H9 (cell line): Measurements from ENCODE around the gene SMIM22. TPM values are rescaled to one million over a fixed set of nuclear protein-coding genes. Genes with fewer than 3 reads are reported as not detected.

Experiments
- DNase-seq: peaks from one replicate; pipeline ENCODE4 v3.0.0-alpha.2; 2017
- H2AFZ ChIP-seq: one replicate; pipeline ENCODE4 v1.6.1; 2013; ENCODE audit warnings: mild to moderate bottlenecking, low read length, control low read depth, moderate library complexity
- H2AK5ac ChIP-seq: 2 replicates; pipeline ENCODE4 v1.6.1; 2013; ENCODE audit warnings: low read length, control low read depth, mixed read lengths; ENCODE audit not compliant: insufficient read length
- H2BK120ac ChIP-seq: one replicate; pipeline ENCODE4 v1.6.1; 2013; ENCODE audit warnings: low read depth, mild to moderate bottlenecking, low read length, control low read depth, inconsistent platforms; ENCODE audit not compliant: poor library complexity, severe bottlenecking
- H2BK12ac ChIP-seq: 2 replicates; pipeline ENCODE4 v1.6.1; 2013; ENCODE audit warnings: low read length, control low read depth, mixed read lengths, low read depth; ENCODE audit not compliant: insufficient read length
- H2BK15ac ChIP-seq: 2 replicates; pipeline ENCODE4 v1.6.1; 2013; ENCODE audit warnings: low read depth, low read length, control low read depth
- H2BK20ac ChIP-seq: one replicate; pipeline ENCODE4 v1.6.1; 2013; ENCODE audit warnings: low read depth, mild to moderate bottlenecking, low read length, control low read depth, inconsistent platforms; ENCODE audit not compliant: poor library complexity, severe bottlenecking
- H2BK5ac ChIP-seq: 2 replicates; pipeline ENCODE4 v1.6.1; 2013; ENCODE audit warnings: low read length, control low read depth, mixed read lengths; ENCODE audit not compliant: insufficient read length
- H3K14ac ChIP-seq: 2 replicates; pipeline ENCODE4 v1.6.1; 2013; ENCODE audit warnings: low read length, control low read depth; ENCODE audit not compliant: insufficient read depth
- H3K18ac ChIP-seq: 2 replicates; pipeline ENCODE4 v1.6.1; 2013; ENCODE audit warnings: low read depth, mild to moderate bottlenecking, mixed read lengths, low read length, control low read depth; ENCODE audit not compliant: insufficient read length
- H3K23ac ChIP-seq: 2 replicates; pipeline ENCODE4 v1.6.1; 2013; ENCODE audit warnings: low read length, control low read depth, mixed read lengths, low read depth; ENCODE audit not compliant: insufficient read length
- H3K23me2 ChIP-seq: 2 replicates; pipeline ENCODE4 v1.6.1; 2013; ENCODE audit warnings: low read depth, mild to moderate bottlenecking, mixed read lengths, low read length, control low read depth; ENCODE audit not compliant: insufficient read length, poor library complexity, severe bottlenecking
- H3K27ac ChIP-seq: 2 replicates; pipeline ENCODE4 v1.5.1; 2013; ENCODE audit warnings: low read length, control low read depth, mixed read lengths, low read depth; ENCODE audit not compliant: insufficient read length
- H3K27me3 ChIP-seq: 2 replicates; pipeline ENCODE4 v1.6.1; 2013; ENCODE audit warnings: low read length, control low read depth, inconsistent platforms; ENCODE audit not compliant: insufficient read depth
- H3K4ac ChIP-seq: 2 replicates; pipeline ENCODE4 v1.6.1; 2013; ENCODE audit warnings: low read depth, mild to moderate bottlenecking, control low read depth, inconsistent platforms, low read length, moderate library complexity
- H3K4me1 ChIP-seq: 2 replicates; pipeline ENCODE4 v1.6.1; 2013; ENCODE audit warnings: low read length, control low read depth, inconsistent platforms; ENCODE audit not compliant: insufficient read depth
- H3K4me2 ChIP-seq: 2 replicates; pipeline ENCODE4 v1.6.1; 2013; ENCODE audit warnings: low read length, control low read depth, mixed read lengths; ENCODE audit not compliant: insufficient read length, insufficient read depth
- H3K56ac ChIP-seq: 2 replicates; pipeline ENCODE4 v1.6.1; 2013; ENCODE audit warnings: low read depth, mild to moderate bottlenecking, mixed read lengths, low read length, control low read depth; ENCODE audit not compliant: insufficient read length
- H3K79me1 ChIP-seq: 2 replicates; pipeline ENCODE4 v1.6.1; 2013; ENCODE audit warnings: low read depth, mild to moderate bottlenecking, moderate library complexity, low read length, control low read depth, inconsistent platforms; ENCODE audit not compliant: insufficient read depth, poor library complexity, severe bottlenecking
- H3K79me2 ChIP-seq: 2 replicates; pipeline ENCODE4 v1.6.1; 2013; ENCODE audit warnings: low read length, control low read depth, inconsistent platforms; ENCODE audit not compliant: insufficient read depth
- H3K9ac ChIP-seq: 2 replicates; pipeline ENCODE4 v1.6.1; 2013; ENCODE audit warnings: low read length, control low read depth, mixed read lengths; ENCODE audit not compliant: insufficient read length; ENCODE audit errors: extremely low read depth
- H3K9me3 ChIP-seq: one replicate; pipeline ENCODE4 v1.6.1; 2013; ENCODE audit warnings: low read depth, low read length, inconsistent platforms; ENCODE audit not compliant: control insufficient read depth
- H3T11ph ChIP-seq: one replicate; pipeline ENCODE4 v1.6.1; 2013; ENCODE audit warnings: mild to moderate bottlenecking, low read length, control low read depth, inconsistent platforms
- H4K20me1 ChIP-seq: one replicate; pipeline ENCODE4 v1.6.1; 2013; ENCODE audit not compliant: control insufficient read depth, insufficient read length, insufficient read depth
- H4K5ac ChIP-seq: 2 replicates; pipeline ENCODE4 v1.6.1; 2013; ENCODE audit warnings: low read depth, mild to moderate bottlenecking, mixed read lengths, low read length, control low read depth; ENCODE audit not compliant: insufficient read length
- H4K8ac ChIP-seq: replicated peaks from 2 replicates; pipeline ENCODE4 v1.6.1; 2013; ENCODE audit warnings: low read length, control low read depth, mixed read lengths, low read depth; ENCODE audit not compliant: insufficient read length
- H4K91ac ChIP-seq: 2 replicates; pipeline ENCODE4 v1.6.1; 2013; ENCODE audit warnings: low read depth, mild to moderate bottlenecking, moderate library complexity, mixed read lengths, low read length, control low read depth; ENCODE audit not compliant: insufficient read length
- H3K27ac Mint-ChIP-seq, 3 experiments: 2 replicates in 2 of 3; 3 replicates in 1 of 3; pipeline ENCODE4 v1.8.0; 2020 to 2021; ENCODE audit warnings: mixed read lengths in 3 of 3, mild to moderate bottlenecking in 1 of 3, moderate library complexity in 1 of 3
- H3K27me3 Mint-ChIP-seq: 2 replicates; pipeline ENCODE4 v1.8.0; 2021; ENCODE audit warnings: low read depth, mild to moderate bottlenecking, moderate library complexity, mixed read lengths
- H3K36me3 Mint-ChIP-seq, 3 experiments: 2 replicates in 2 of 3; 3 replicates in 1 of 3; pipeline ENCODE4 v1.8.0; 2020 to 2021; ENCODE audit warnings: low read depth in 3 of 3, mixed read lengths in 3 of 3; ENCODE audit not compliant: insufficient read depth in 1 of 3
- H3K4me1 Mint-ChIP-seq, 2 experiments: 2 replicates each; pipeline ENCODE4 v1.8.0; 2020; ENCODE audit warnings: mixed read lengths in 2 of 2
- H3K4me3 Mint-ChIP-seq, 2 experiments: 2 replicates in 1 of 2; 3 replicates in 1 of 2; pipeline ENCODE4 v1.8.0; 2020 to 2021; ENCODE audit warnings: mild to moderate bottlenecking in 2 of 2, mixed read lengths in 2 of 2, moderate library complexity in 1 of 2
- H3K9me3 Mint-ChIP-seq, 2 experiments: 2 replicates in 1 of 2; 3 replicates in 1 of 2; pipeline ENCODE4 v1.8.0; 2020; ENCODE audit warnings: mild to moderate bottlenecking in 2 of 2, mixed read lengths in 2 of 2, moderate library complexity in 1 of 2
- WGBS: extraction: QIAGEN DNeasy Blood & Tissue Kit; methylation state at CpG from one replicate; pipeline ENCODE4 v1.1.7; 2013; ENCODE audit warnings: missing lambda C conversion rate, low lambda C conversion rate, mixed read lengths; ENCODE audit not compliant: insufficient read length; ENCODE audit errors: extremely low coverage; 5-methylcytosine and 5-hydroxymethylcytosine counted together
- long read RNA-seq: library from polyadenylated mRNA; unstranded; transcript quantifications from one replicate; pipeline ENCODE4 v2.0.0, GENCODE V29; 2020
- total RNA-seq: library from RNA; stranded (reverse); gene quantifications from 2 replicates; pipeline ENCODE4 v1.2.1, GENCODE V29; 2021
- TF ChIP-seq, protein P1 (sequence below): fragments of 200-600 bp; sonication (generic); conservative IDR thresholded peaks from 3 replicates; pipeline ENCODE4 v1.8.0; 2021; ENCODE audit warnings: antibody characterized with exemption, mild to moderate bottlenecking

SMIM22 gene, protein sequence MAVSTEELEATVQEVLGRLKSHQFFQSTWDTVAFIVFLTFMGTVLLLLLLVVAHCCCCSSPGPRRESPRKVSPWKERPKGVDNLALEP
- not detected in 2 replicates for total RNA-seq
- long read RNA-seq, result 0 reads

DNA sequence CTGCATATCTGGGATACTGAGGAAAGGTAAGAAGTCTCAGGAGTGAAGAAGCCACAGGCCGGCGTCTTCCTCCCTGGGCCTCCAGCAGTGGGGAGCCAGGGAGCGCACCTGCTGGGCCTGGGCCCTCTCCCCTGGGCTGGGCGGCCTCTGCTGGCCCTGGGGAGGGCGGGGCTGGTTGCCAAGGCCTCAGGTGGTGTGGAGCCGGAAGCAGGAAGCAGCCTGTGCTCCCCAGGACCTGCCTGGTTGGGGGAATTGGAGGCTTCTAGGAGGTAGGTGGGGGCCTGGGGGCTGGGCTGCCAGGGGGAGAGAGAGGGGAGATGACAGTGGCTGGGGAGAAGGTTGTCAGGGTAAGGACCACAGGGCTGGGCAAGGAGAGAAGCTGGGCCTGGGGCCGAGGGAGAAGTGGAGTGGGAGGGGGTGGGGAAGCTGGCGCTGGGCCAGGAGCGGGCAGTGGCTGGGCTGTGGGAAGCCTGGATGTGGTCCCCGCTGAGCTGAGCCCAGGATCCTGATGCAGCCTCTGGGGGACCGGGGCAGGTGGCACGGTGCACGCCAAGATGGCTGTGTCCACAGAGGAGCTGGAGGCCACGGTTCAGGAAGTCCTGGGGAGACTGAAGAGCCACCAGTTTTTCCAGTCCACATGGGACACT is at the start of gene SMIM22:
Gene SMIM22 (plus strand): TSS at position 189 of the 647 bp plus-strand sequence. CDS start 366 bp downstream, at position 555.
- no peak within 1 kb of the TSS for H3T11ph ChIP-seq
- no peak within 1 kb of the TSS for H3K23ac ChIP-seq
- H2BK15ac ChIP-seq, result no peak within 1 kb of the TSS
- H3K9ac ChIP-seq, result no peak within 1 kb of the TSS
- no peak within 1 kb of the TSS for H3K18ac ChIP-seq
- H2AK5ac ChIP-seq, result no peak within 1 kb of the TSS
- no peak within 1 kb of the TSS; the same call in 1 of the 2 replicates for H3K14ac ChIP-seq
- Mint-ChIP-seq H3K4me1 (peaks cover 0 to under 1% of the 10 kb centered on the region in 2 experiments; a peak in 2 of 4 replicates), H3K27me3 (no peaks in the 10 kb centered on the region; the same call in 1 of the 2 replicates), H3K27ac (no peak within 1 kb of the TSS; a peak in 1 of 7 replicates), H3K9me3 (no peaks in the 10 kb centered on the region), H3K36me3 (peaks cover 1 to 19% (median 12%) of the 10 kb centered on the region in 3 experiments), H3K4me3 (no peak within 1 kb of the TSS)
- H3K79me2 ChIP-seq, result no peaks in the 10 kb centered on the region
- no CpG with 5 or more reads among the region's 14 CpGs for WGBS
- DNase-seq, result no peak
- no peak within 1 kb of the TSS for H2BK5ac ChIP-seq
- H2BK120ac ChIP-seq, result no peak within 1 kb of the TSS
- TF ChIP-seq, protein P1, sequence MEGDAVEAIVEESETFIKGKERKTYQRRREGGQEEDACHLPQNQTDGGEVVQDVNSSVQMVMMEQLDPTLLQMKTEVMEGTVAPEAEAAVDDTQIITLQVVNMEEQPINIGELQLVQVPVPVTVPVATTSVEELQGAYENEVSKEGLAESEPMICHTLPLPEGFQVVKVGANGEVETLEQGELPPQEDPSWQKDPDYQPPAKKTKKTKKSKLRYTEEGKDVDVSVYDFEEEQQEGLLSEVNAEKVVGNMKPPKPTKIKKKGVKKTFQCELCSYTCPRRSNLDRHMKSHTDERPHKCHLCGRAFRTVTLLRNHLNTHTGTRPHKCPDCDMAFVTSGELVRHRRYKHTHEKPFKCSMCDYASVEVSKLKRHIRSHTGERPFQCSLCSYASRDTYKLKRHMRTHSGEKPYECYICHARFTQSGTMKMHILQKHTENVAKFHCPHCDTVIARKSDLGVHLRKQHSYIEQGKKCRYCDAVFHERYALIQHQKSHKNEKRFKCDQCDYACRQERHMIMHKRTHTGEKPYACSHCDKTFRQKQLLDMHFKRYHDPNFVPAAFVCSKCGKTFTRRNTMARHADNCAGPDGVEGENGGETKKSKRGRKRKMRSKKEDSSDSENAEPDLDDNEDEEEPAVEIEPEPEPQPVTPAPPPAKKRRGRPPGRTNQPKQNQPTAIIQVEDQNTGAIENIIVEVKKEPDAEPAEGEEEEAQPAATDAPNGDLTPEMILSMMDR, result no peak
- no peaks in the 10 kb centered on the region for H3K9me3 ChIP-seq
- no peak within 1 kb of the TSS for H2AFZ ChIP-seq
- no peak within 1 kb of the TSS for H4K5ac ChIP-seq
- no peak within 1 kb of the TSS for H3K56ac ChIP-seq
- no peak within 1 kb of the TSS for H3K27ac ChIP-seq
- H3K27me3 ChIP-seq, result no peaks in the 10 kb centered on the region
- no peak within 1 kb of the TSS for H4K91ac ChIP-seq
- no peak within 1 kb of the TSS for H2BK20ac ChIP-seq
- no peak within 1 kb of the TSS for H3K4ac ChIP-seq
- no peaks in the 10 kb centered on the region for H3K4me1 ChIP-seq
- H3K4me2 ChIP-seq, result no peak within 1 kb of the TSS
- H4K8ac ChIP-seq, result no peak within 1 kb of the TSS
- no peaks in the 10 kb centered on the region for H3K79me1 ChIP-seq
- no peaks in the 10 kb centered on the region for H4K20me1 ChIP-seq
- no peaks in the 10 kb centered on the region for H3K23me2 ChIP-seq
- H2BK12ac ChIP-seq, result no peak within 1 kb of the TSS
